GM21447 (cell line): ENCODE data around the gene ARHGAP11B.
"Not testable (repeated sequence)": the region's sequence is repeated elsewhere in the genome, so short reads cannot be mapped to it uniquely, and the experiment has no call there.

Experiments used
- ATAC-seq: cut with Tn5 transposase; IDR thresholded peaks from one replicate; pipeline ENCODE4 v1.9.1; 2021; ENCODE audit not compliant: unreplicated experiment

The ARHGAP11B gene

DNA sequence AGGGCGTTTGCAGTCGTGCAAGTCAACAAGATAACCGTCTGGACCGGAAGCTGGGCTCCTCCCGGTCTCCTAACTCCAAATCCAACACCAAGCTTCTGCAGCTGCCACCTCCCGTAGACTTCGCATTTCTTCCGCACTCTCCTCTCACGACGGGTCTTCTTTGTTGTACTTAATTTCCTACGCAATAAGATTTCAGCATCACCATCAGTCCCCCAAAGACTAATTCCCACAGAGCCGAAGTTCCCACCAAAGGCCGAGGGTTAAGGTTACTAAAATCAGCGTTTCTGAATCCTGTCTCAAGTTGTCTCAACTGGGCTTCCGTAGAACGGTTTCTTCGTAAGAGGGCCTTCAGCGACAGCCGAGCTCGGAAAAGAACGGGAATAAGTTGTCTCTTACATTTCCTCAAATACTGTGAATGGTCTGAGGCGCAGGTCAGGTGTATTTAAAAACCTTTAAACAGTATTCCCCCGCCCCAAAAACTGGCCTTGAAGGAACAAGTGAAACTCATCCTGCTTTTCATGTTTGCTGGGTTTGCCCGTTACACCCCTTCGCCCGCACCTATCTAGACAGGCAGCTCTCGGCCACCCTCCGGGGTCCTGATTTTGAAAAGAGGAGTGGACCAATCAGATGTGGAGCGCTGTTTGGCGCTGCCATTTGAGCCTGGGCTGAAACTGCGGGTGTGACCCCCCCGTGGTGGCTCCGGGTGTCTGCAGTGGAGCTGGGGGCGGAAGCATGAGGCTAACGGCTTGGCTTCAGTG, at the start of gene ARHGAP11B:
Gene ARHGAP11B, plus strand, starts transcription at position 693 of the 758 bp plus-strand sequence.
- peak; percentile 91 for ATAC-seq

DNA sequence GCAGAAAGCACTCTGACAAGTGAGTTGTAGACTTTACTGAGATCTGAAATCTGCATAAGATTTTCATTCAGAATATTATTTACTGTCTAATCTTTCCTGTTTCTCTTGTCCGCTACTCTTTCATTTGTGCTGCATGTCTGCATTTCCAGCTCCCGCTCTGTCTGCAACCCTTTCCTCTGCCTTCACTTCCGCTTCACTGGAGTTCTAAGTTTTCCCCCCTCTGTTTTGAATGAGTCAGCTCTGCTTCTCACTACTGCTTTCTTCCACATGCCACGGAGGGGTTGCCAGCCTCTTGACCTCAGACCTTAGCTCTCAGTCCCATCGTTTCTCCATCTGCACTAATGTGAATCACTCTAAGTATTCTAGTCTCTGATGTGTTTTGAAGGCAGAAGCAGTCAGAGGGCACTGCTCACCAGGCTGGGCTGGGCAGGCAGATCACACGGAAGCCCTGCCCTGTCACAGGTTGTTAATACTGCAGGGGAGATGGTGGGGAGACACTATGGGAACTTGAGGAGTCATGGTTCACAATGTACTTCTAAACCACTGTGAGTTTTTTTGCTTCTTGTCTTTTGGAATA, 46.4 kb upstream of the ARHGAP11B start:
- not testable (repeated sequence) for ATAC-seq

DNA sequence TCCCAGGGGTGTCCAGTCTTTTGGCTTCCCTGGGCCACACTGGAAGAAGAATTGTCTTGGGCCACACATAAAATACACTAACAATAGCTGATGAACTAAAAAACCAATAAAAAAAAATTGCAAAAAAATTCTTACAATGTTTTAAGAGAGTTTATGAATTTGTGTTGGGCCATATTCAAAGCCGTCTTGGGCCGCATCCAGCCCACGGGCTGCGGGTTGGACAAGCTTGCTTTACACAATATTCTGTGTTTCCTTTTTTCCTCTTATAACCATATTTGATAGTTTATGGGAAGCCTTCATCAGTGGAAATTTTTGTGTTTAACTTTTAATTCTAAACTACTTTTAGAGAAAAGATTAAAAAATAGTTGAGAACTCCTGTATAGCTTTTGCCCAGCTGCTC, 45.2 kb upstream of the ARHGAP11B start:
- ATAC-seq, result not testable (repeated sequence)

DNA sequence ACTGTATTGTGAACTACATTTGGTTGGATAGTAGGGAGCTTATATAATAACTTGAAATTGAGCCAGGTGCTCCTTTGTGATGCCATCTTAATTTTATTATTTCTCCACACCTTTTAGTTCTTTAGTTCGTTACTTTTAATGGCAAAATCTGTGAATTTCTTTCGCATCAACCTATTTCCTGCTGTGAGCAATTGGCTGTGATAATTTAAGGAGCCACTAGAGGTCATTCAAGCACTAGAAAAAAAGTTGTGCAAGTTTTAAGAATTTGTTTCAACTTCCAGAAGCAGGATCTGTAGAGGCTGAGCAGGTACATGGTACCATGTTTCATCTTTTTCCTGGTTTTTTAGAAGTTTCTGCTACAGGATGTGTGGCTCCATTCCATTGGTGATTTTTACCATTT, 27.0 kb upstream of the ARHGAP11B start:
- not testable (repeated sequence) for ATAC-seq

DNA sequence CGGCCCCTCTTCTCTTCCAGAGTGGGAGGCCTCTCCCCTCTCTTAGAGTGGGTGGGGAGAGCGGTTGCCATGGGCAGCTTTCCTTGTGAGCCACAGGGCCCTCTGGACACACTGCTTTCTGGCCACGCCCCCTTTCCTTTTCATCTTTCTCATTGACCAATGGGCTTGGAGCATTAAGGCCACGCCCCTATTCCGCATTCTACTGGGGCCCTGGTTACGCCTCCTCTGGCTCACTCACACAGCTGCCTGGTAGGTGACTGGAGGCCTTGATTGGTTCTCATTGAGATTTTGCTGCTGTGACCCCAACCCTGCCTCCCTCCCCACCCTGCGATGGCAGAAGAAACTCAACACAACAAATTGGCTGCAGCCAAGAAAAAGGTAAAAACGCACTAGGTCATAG, 22.1 kb upstream of the ARHGAP11B start, which contains the start of gene GOLGA8H:
Gene GOLGA8H, plus strand, starts transcription at position 233 of the 400 bp plus-strand sequence. Its CDS starts 98 bp downstream, at position 331.
- ATAC-seq, result not testable (repeated sequence)

DNA sequence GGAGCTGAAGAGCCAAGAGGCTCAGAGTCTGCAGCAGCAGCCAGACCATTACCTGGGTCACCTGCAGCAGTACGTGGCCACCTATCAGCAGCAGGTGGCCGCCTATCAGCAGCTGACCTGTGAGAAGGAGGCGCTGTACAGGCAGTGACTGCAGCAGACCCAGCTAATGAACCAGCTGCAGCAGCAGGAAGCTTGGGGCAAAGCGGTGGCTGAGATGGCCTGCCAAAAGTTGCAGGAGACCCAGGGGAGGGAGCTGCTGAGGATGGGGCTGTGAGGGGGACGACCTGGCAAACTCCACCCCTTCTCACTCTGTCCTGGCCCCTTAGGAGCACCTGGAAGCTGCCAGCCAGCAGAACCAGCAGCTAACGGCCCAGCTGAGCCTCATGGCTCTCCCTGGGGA, 13.7 kb upstream of the ARHGAP11B start:
- ATAC-seq, result not testable (repeated sequence)

DNA sequence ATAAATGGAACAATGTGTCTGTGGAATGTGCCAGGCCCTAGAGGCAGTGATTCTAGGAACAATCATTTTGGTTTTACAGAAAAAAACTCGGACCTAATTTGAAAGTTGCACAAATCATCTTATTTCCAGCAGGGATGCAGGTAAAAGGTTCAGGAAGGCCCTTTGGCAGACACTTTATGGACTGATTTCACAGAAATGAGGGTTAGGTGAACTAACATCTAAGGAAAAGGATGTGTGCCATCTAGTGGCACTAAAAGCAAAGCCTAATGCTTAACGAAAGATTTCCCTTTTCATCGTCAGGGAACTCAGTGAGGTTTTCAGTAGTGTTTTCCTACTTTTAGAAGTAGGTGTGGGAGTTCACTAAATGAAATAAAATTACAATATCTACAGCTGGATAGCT, 4.6 kb upstream of the ARHGAP11B start:
- ATAC-seq, result not testable (repeated sequence)

DNA sequence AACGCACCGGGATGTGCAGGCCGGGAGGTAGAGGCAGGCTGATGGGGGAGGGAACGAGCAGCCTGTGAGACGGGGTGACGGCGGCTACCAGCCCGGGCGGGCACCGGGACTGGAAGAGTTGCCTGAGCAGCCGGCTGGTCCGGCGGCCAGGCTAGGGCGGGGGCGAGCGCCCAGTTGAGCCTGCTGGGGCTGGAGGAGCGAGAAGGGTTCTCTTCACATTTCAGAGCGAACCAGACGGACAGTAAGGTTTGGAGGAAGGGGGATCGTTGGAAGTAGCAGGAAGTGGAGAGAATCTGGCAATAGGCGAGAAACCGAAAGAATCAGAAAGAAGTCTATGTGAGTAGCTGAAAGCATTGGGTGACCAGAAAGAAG, 252 bp downstream of the ARHGAP11B start:
- not testable (repeated sequence) for ATAC-seq

DNA sequence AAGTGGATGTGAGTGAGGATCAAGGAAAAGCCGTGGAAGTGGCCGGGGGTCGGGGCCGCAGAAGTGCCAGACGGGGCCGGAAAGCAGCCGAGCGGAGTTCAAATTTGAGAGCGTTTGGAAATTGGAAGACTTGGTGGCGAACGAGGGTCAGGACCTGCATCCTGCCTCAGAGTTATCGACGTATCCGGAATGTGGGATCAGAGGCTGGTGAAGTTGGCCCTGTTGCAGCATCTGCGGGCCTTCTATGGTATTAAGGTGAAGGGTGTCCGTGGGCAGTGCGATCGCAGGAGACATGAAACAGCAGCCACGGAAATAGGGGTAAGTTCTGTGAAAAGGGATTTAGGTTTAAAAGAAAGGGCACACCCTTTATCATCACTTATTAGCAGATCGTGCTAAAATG, 704 bp downstream of the ARHGAP11B start:
- not testable (repeated sequence) for ATAC-seq

DNA sequence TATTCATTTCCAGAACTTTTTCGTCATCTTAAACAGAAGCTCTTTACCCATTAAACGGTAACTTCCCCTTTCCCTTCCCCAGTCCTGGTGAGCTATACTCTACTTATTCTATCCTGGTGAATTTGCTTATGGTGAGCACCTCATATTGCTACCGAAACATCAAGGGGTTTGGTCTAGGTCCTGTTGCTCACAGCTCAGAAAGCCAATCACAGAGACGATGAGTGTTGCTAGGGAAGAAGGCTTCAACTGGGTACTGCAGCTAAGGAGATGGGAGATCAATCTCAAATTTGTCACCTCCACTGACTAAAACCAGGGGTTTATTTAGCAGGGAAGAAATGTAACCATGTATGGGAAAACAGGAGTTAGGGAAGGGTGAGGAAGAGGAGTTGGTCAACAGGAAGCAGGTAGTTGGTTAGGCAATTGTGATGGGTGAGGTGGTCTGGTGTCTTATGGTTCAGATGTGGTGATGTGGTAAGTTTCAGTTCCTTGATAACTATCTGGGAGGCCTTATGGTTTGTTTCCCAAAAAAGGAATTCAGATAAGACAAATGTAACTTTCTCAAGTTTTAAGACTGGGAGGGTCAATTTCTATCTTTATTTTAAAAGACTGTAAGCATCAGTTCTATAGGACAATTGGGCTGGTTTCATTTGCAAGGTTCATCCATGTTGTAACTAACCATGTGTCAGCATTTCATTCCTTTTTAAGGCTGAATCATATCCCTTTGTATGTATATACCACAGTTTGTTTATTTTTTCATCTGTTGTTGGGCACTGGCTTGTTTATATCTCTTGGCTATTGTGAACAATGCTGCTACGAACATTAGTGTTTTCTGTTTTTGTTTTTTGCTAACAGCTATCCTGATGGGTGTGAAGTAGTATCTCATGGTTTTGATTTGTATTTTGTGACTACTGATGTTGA, 24.3 kb downstream of the ARHGAP11B start:
- ATAC-seq, result peak; percentile 93

DNA sequence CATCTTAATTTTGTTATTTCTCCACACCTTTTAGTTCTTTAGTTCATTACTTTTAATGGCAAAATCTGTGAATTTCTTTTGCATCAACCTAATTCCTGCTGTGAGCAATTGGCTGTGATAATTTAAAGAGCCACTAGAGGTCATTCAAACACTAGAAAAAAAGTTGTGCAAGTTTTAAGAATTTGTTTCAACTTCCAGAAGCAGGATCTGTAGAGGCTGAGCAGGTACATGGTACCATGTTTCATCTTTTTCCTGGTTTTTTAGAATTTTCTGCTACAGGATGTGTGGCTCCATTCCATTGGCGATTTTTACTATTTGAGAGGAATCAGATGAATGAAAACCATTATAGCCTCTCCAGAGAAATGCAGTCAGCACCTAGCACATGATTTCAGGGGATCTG, 35.2 kb downstream of the ARHGAP11B start:
- ATAC-seq, result not testable (repeated sequence)

DNA sequence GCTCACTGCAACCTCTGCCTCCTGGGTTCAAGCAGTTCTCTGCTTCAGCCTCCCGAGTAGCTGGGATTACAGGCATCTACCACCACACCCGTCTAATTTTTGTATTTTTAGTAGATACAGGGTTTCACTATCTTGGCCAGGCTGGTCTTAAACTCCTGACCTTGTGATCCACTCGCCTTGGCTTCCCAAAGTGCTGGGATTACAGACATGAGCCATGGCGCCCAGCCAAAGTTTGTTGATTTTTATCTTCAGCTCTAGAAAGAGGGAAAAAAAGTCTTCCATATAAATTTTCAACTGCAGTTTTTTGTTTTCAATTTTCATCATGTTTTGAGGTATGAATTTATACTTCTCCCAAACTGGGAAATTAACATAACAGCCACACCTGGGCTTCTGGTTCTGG, 43.7 kb downstream of the ARHGAP11B start:
- not testable (repeated sequence) for ATAC-seq

DNA sequence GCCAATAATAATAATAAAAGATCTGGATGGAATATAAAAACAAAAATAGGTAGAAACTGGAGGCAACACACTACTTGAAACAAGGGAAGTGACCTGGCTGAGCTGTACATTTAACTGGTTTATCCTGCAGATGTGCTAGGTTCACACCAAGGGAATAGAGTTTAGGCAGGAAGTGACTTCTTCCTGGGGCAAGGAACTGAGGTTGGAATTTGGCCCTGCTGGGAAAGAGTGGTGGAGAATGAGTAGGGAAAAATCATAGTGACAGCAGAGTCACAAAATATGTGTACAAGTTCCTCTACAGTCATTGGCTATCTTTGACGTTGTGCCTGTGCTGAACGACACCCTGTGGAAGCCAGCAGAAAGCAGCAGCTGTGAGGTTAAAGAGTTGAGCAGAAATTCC, 44.1 kb downstream of the ARHGAP11B start:
- no peak for ATAC-seq

DNA sequence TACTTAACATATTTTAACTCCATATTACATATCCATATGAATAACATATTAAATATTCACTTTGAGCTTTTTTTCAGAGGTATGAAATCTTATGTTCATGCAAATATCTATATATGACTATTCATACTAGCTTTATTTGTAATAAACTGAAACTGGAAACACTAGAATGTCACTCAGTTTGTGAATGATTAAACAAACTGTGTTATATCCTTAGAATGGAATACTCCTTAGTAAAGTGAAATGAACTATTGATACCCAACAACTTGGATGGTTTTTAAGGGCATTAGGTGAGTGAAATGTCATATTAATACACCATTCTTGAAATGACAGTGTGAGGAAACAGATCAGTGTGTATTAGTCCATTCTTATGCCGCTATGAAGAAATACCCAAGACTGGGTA, 45.4 kb downstream of the ARHGAP11B start:
- no peak for ATAC-seq

DNA sequence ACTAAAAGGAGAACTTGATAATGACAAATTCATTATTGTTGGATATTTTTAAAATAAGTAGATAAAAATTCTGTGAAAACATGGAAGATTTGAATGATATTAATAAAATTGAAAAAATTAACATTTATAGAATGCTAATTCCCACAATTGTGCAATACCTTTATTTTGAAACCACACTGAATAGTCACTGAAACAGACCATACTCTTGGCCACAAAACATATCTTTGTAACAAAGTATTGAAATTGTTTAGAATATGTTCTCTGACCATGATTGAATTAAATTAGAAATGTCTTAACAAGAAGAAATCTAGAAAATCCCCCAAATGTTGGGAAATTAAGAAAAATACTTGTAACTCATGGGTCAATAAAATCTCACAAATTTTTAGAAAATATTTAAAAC, 49.2 kb downstream of the ARHGAP11B start:
- ATAC-seq, result no peak

DNA sequence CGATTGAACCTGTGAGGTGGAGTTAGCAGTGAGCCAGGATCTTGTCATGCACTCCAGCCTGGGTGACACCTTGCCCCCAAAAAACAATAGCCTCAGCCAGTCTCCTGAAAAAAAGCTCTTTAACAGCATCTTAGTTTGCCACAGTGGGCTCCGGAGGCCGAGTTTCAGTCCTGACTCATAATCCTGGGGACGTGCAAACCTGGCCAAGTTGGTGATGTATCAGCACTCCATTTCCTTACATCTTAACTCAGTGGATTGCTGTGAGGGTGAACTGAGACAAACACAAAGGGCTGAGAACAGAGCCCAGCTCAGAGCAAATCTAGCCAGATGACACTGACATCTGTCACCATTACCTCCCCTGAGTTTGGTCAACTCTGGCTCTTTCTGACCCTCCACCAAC, 50.0 kb downstream of the ARHGAP11B start:
- ATAC-seq, result not testable (repeated sequence)

DNA sequence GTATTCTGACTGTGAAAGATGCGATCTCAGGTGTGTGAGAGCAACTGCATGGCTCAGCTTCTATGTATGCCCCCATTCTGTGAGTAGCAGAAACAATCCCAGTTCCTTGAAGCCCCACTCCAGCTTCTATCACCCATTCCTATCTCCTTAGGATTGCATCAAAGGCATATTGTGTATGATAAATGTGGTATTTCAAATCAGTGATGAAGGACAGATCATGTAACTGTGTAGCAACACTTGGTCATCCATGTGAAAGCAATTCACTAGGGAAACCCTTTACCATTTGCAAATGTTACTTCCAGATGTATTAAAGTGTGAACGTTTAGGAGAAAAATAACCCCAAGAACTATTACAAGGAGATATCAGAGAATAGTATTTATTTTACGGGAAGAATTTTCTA, 55.1 kb downstream of the ARHGAP11B start:
- ATAC-seq, result not testable (repeated sequence)

DNA sequence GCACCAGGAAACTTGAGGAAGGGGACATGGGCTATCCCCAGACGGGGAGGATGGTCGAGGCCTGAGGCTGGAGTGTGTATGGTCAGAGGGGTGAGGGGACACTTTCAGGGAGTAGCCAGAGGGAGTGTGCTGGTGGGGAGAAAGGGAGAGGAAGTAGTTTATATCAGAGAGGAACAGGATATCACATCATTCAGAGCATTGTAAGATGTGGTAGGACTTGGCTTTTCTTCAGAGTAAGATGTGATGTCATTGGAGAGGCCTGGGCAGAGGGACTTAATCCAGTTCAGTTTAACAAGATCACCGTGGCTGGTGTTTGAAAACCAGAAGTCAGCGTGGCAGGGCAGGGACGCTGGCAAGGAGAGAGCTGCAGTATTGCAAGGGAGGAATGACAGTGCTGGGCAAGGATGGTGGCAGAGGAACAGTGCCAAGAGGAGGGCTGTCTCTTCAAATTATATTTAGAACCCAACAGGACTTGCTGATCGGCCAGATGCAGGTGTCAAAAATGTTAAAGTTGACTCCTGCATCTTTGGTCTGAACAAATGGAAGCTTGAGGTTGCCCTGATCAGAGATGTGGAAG, 59.9 kb downstream of the ARHGAP11B start:
- ATAC-seq, result not testable (repeated sequence)

DNA sequence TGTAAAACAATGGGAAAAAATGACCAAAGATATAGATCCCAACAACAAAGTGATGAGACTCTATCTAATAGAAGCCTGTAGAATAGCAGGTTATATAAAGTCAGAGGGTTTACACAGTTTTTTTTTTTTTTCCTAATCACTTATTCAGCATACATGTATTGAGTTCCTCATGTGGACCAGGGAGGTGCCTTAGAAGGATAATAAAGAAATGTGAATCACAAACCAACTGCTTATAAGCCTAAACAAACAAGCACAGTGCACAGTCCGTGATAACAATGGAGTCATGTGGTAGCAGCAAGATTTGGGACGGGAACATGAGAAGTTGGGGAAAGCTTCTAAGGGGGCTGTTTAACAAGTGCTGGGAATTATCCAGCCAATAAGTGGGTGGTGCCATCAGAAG, 60.7 kb downstream of the ARHGAP11B start:
- not testable (repeated sequence) for ATAC-seq
